GM12878 (cell line): ENCODE results near the gene HSF4. TPM values are rescaled to one million over a fixed set of nuclear protein-coding genes. Genes with fewer than 3 reads are reported as not detected.
A peak's percentile ranks its signal among the peaks of the same experiment; 100 is the strongest.

Experiments
- ATAC-seq: fragments of 200-7000 bp; cut with Tn5 transposase; 3 replicates; pipeline ENCODE4 v1.9.1; 2020; ENCODE audit warnings: mild to moderate bottlenecking, moderate library complexity
- BruUV-seq: library from RNA; stranded (reverse); fragments of 400-500 nt; replicated peaks from 2 replicates; lab custom pipeline; 2021; lab: Mats Ljungman, UMichigan
- CTCF ChIA-PET: fragments of 300-600 bp; sonication (Branson Sonifier 250); formaldehyde crosslinking; extraction: SDS; loops from one replicate; lab custom pipeline; 2021; ENCODE audit warnings: inconsistent platforms; lab: Yijun Ruan, JAX
- POLR2A ChIA-PET: fragments of 350-600 bp; formaldehyde crosslinking; extraction: SDS; loops from one replicate; lab custom pipeline; 2021; ENCODE audit warnings: inconsistent platforms; lab: Charles Lee
- RAD21 ChIA-PET: fragments of 300-600 bp; sonication (Branson Sonifier 250); formaldehyde crosslinking; loops from one replicate; lab custom pipeline; 2023; ENCODE audit warnings: antibody characterized with exemption; ENCODE audit not compliant: unreplicated experiment; lab: Charles Lee
- SMC1A ChIA-PET: fragments of 300-600 bp; sonication (Branson Sonifier 250); formaldehyde crosslinking; loops from one replicate; lab custom pipeline; 2023; ENCODE audit not compliant: unreplicated experiment, uncharacterized antibody; lab: Charles Lee
- DNase-seq: peaks from one replicate; pipeline ENCODE4 v3.0.0-alpha.2; 2011; ENCODE audit warnings: low read depth, low spot score
- FAIRE-seq: peaks from 3 replicates; lab custom pipeline; 2011; peaks lifted over from hg19 to GRCh38; lab: Jason Lieb, UNC
- H2AFZ ChIP-seq: 2 replicates; pipeline ENCODE4 v1.6.0; 2011; ENCODE audit warnings: low read depth, low read length, control low read depth; ENCODE audit not compliant: control insufficient read depth
- H3K27ac ChIP-seq: 2 replicates; pipeline ENCODE4 v1.5.1; 2011; ENCODE audit warnings: control low read depth; ENCODE audit not compliant: control insufficient read depth, insufficient read depth
- H3K27me3 ChIP-seq, 2 experiments: replicated peaks in 1 of 2; 2 replicates each; pipeline versions ENCODE4 v1.6.0 to v1.6.1; 2011; ENCODE audit warnings: low read length in 1 of 2; ENCODE audit not compliant: control insufficient read depth in 2 of 2, insufficient read depth in 2 of 2
- H3K36me3 ChIP-seq, 2 experiments: 2 replicates each; pipeline ENCODE4 v1.5.1; 2011; ENCODE audit warnings: low read length in 1 of 2; ENCODE audit not compliant: control insufficient read depth in 2 of 2, insufficient read depth in 2 of 2
- H3K4me1 ChIP-seq: 2 replicates; pipeline ENCODE4 v1.6.1; 2011; ENCODE audit warnings: mild to moderate bottlenecking, low read length, moderate library complexity, mixed read lengths; ENCODE audit not compliant: control insufficient read depth, insufficient read depth
- H3K4me2 ChIP-seq: 2 replicates; pipeline ENCODE4 v1.6.0; 2011; ENCODE audit warnings: control low read depth; ENCODE audit not compliant: control insufficient read depth, insufficient read depth
- H3K4me3 ChIP-seq: fragments of 200-600 bp; sonication (generic); 2 replicates; pipeline ENCODE4 v1.5.1; 2016
- H3K79me2 ChIP-seq: 2 replicates; pipeline ENCODE4 v1.6.0; 2011; ENCODE audit warnings: low read length; ENCODE audit not compliant: control insufficient read depth, insufficient read depth
- H3K9ac ChIP-seq: 2 replicates; pipeline ENCODE4 v1.8.0; 2011; ENCODE audit warnings: low read length, control low read depth, mixed read lengths; ENCODE audit not compliant: control insufficient read depth, insufficient read depth
- H3K9me3 ChIP-seq: replicated peaks from 3 replicates; pipeline ENCODE4 v1.5.1; 2011; ENCODE audit warnings: mild to moderate bottlenecking, low read length; ENCODE audit not compliant: control insufficient read depth, insufficient read depth
- H4K20me1 ChIP-seq: 2 replicates; pipeline ENCODE4 v1.6.0; 2011; ENCODE audit not compliant: control insufficient read depth, insufficient read depth
- CHD1 ChIP-seq: IDR thresholded peaks from 2 replicates; pipeline ENCODE4 v1.6.1; 2012; ENCODE audit warnings: low read depth, low read length, improper control_type of control experiment
- DPF2 ChIP-seq: fragments of 450-650 bp; IDR thresholded peaks from 2 replicates; pipeline ENCODE4 v1.6.1; 2017; ENCODE audit warnings: mild to moderate bottlenecking
- EED ChIP-seq: sonication (generic); IDR thresholded peaks from 2 replicates; pipeline ENCODE4 v1.6.1; 2016; ENCODE audit warnings: antibody characterized with exemption, low read depth
- ESRRA ChIP-seq: IDR thresholded peaks from 2 replicates; pipeline ENCODE4 v1.6.1; 2012; ENCODE audit warnings: mild to moderate bottlenecking, low read length, improper control_type of control experiment
- MYB ChIP-seq: fragments of 150-350 bp; IDR thresholded peaks from 2 replicates; pipeline ENCODE4 v1.6.1; 2014; ENCODE audit warnings: mild to moderate bottlenecking, low read depth, low read length, borderline replicate concordance
- POLR2A ChIP-seq: IDR thresholded peaks from 2 replicates; pipeline ENCODE4 v1.6.1; 2011; ENCODE audit warnings: low read depth, mild to moderate bottlenecking, low read length
- POU2F2 ChIP-seq: IDR thresholded peaks from 3 replicates; pipeline ENCODE4 v1.6.1; 2011; ENCODE audit warnings: low read depth, mild to moderate bottlenecking, low read length, borderline replicate concordance
- RB1 ChIP-seq: fragments of 450-650 bp; formaldehyde crosslinking; IDR thresholded peaks from 2 replicates; pipeline ENCODE4 v1.6.1; 2017; ENCODE audit warnings: mild to moderate bottlenecking, borderline replicate concordance
- RELB ChIP-seq: fragments of 450-650 bp; IDR thresholded peaks from 2 replicates; pipeline ENCODE4 v1.6.1; 2017; ENCODE audit warnings: low read depth, mild to moderate bottlenecking, moderate library complexity
- RFX5 ChIP-seq: IDR thresholded peaks from 2 replicates; pipeline ENCODE4 v1.6.1; 2011; ENCODE audit warnings: low read depth, low read length, improper control_type of control experiment
- SIX5 ChIP-seq: IDR thresholded peaks from 2 replicates; pipeline ENCODE4 v1.6.1; 2011; ENCODE audit warnings: mild to moderate bottlenecking, low read depth, low read length, moderate library complexity; ENCODE audit not compliant: severe bottlenecking
- SMAD1 ChIP-seq: fragments of 450-650 bp; IDR thresholded peaks from 2 replicates; pipeline ENCODE4 v1.6.1; 2018; ENCODE audit warnings: mild to moderate bottlenecking, low read depth; ENCODE audit not compliant: partially characterized antibody
- SREBF2 ChIP-seq: IDR thresholded peaks from 2 replicates; pipeline ENCODE4 v1.6.1; 2012; ENCODE audit warnings: mild to moderate bottlenecking, low read length
- TCF7 ChIP-seq: IDR thresholded peaks from 2 replicates; pipeline ENCODE4 v1.6.1; 2014; ENCODE audit warnings: antibody characterized with exemption, borderline replicate concordance
- ZBED1 ChIP-seq: IDR thresholded peaks from 2 replicates; pipeline ENCODE4 v1.6.1; 2016; ENCODE audit warnings: borderline replicate concordance
- ZBTB11 ChIP-seq: fragments of 450-650 bp; formaldehyde crosslinking; IDR thresholded peaks from 2 replicates; pipeline ENCODE4 v1.5.0; 2022; ENCODE audit warnings: mild to moderate bottlenecking, missing genetic modification characterization
- WGBS: methylation state at CpG from one replicate; pipeline ENCODE4 v1.1.6; 2016; ENCODE audit warnings: low lambda C conversion rate; ENCODE audit not compliant: insufficient replicate concordance, insufficient coverage; ENCODE audit errors: missing lambda C conversion rate; 5-methylcytosine and 5-hydroxymethylcytosine counted together
- in situ Hi-C: fragments of 300-500 bp; cut with MboI; formaldehyde crosslinking; loops from 9 replicates; pipeline ENCODE4 v1.14.3; 2018; ENCODE audit warnings: mixed read lengths
- intact Hi-C: fragments of 100-400 bp; cut with micrococcal nuclease; formaldehyde crosslinking; loops from one replicate; pipeline ENCODE4 v1.14.2; 2022; ENCODE audit not compliant: unreplicated experiment
- polyA plus RNA-seq, 11 experiments: library from polyadenylated mRNA; depleted of rRNA in 4 of 11; unstranded in 6 of 11; stranded (reverse) in 5 of 11; fragments of >200 nt; fragmentation: Nextera tagmentation in 4 of 11; fragmentation: Illumina TruSeq in 1 of 11; extraction: Ambion mirVana in 4 of 11; extraction: Trizol in 1 of 11; gene quantifications; 1 replicate in 1 of 11; 2 replicates in 10 of 11; pipeline versions ENCODE4 v1.2.1 to v1.2.3, GENCODE V29; 2011 to 2016; ENCODE audit warnings: inconsistent platforms in 2 of 11, missing spikeins in 2 of 11, low read depth in 1 of 11
- total RNA-seq, 4 experiments: library from RNA; depleted of rRNA in 3 of 4; stranded (reverse); fragments of >200 nt in 3 of 4; fragmentation: Illumina TruSeq in 1 of 4; extraction: Trizol in 1 of 4; gene quantifications; 2 replicates each; pipeline versions ENCODE4 v1.2.1 to v1.2.3, GENCODE V29; 2013 to 2021
- TF ChIP-seq, protein P1 (sequence below): IDR thresholded peaks from 2 replicates; pipeline ENCODE4 v1.6.1; 2011; ENCODE audit warnings: borderline replicate concordance, low read depth, mild to moderate bottlenecking, moderate library complexity, low read length; ENCODE audit not compliant: insufficient read depth, poor library complexity, severe bottlenecking
- TF ChIP-seq, protein P2 (sequence below): IDR thresholded peaks from 2 replicates; pipeline ENCODE4 v1.6.1; 2012; ENCODE audit warnings: low read depth, low read length, improper control_type of control experiment

The HSF4 gene
- total and polyA plus RNA-seq, 10 of the 15 experiments (the other 5 are each of a cell fraction or from before 2014, with no cell fraction given), result 0.31 to 9.9 (median 2.6) TPM; not detected in 1

GRCh38 chr16:67161595-67162058 lies 2.9 kb upstream of the HSF4 start:
- H3K36me3 ChIP-seq, result no peaks in the 10 kb centered on the region
- CTCF ChIA-PET, result interaction anchor here (0.6 to 5.3 kb wide), 9 partner anchors 7 to 208 kb away, joined by 3 to 60 read pairs (median 4); partner anchors contain the start of gene NOL3
- no peak overlapping the region for H2AFZ ChIP-seq
- H3K27me3 ChIP-seq, result peaks cover 2 to 18% of the 10 kb centered on the region in 2 experiments
- DNase-seq (no peak), ATAC-seq (no peak), FAIRE-seq (no peak)
- 87% methylated on average over 25 of the region's 25 CpGs for whole genome bisulfite sequencing
- no peak overlapping the region for H3K9ac ChIP-seq
- H4K20me1 ChIP-seq, result peaks cover 6% of the 10 kb centered on the region; the same call in 1 of the 2 replicates
- peak overlapping the region; percentile 82 for H3K4me2 ChIP-seq
- H3K4me1 ChIP-seq, result peaks cover 53% of the 10 kb centered on the region
- BruUV-seq, result no TSS peak
- H3K79me2 ChIP-seq, result peaks cover 11% of the 10 kb centered on the region
- SMC1A ChIA-PET, result interaction anchor here (1.2 to 5.2 kb wide), 4 partner anchors 8 to 61 kb away, joined by 4 to 48 read pairs (median 6); partner anchors contain the start of gene NOL3
- POLR2A ChIA-PET, result interaction anchor here (4.6 to 8.2 kb wide), 3 partner anchors 12 to 134 kb away, joined by 23 to 137 read pairs (median 44); partner anchors contain the start of genes FHOD1 and NOL3
- peak overlapping the region; percentile 95; the same call in 1 of the 2 replicates for H3K4me3 ChIP-seq
- in situ Hi-C loops, result no loop called here
- H3K27ac ChIP-seq, result no peak overlapping the region
- H3K9me3 ChIP-seq, result no peaks in the 10 kb centered on the region; the same call in 2 of the 3 replicates
- intact Hi-C loops, result no loop called here
- RAD21 ChIA-PET, result interaction anchor here (0.9 to 5.2 kb wide), 4 partner anchors 8 to 131 kb away, joined by 3 to 48 read pairs (median 6); partner anchors contain the start of gene NOL3
- TF ChIP-seq RELB, result no peak
- no peak for TF ChIP-seq POLR2A
- TF ChIP-seq RFX5, result no peak
- no peak for TF ChIP-seq ESRRA
- TF ChIP-seq TCF7, result no peak
- no peak for TF ChIP-seq ZBTB11 (CRISPR knock-in tag)
- no peak for TF ChIP-seq POU2F2
- TF ChIP-seq EED, result no peak
- TF ChIP-seq DPF2, result no peak
- TF ChIP-seq RB1, result no peak
- TF ChIP-seq, protein P1, sequence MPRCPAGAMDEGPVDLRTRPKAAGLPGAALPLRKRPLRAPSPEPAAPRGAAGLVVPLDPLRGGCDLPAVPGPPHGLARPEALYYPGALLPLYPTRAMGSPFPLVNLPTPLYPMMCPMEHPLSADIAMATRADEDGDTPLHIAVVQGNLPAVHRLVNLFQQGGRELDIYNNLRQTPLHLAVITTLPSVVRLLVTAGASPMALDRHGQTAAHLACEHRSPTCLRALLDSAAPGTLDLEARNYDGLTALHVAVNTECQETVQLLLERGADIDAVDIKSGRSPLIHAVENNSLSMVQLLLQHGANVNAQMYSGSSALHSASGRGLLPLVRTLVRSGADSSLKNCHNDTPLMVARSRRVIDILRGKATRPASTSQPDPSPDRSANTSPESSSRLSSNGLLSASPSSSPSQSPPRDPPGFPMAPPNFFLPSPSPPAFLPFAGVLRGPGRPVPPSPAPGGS, result no peak
- no peak for TF ChIP-seq SIX5
- TF ChIP-seq MYB, result no peak
- TF ChIP-seq, protein P2, sequence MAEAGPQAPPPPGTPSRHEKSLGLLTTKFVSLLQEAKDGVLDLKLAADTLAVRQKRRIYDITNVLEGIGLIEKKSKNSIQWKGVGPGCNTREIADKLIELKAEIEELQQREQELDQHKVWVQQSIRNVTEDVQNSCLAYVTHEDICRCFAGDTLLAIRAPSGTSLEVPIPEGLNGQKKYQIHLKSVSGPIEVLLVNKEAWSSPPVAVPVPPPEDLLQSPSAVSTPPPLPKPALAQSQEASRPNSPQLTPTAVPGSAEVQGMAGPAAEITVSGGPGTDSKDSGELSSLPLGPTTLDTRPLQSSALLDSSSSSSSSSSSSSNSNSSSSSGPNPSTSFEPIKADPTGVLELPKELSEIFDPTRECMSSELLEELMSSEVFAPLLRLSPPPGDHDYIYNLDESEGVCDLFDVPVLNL, result no peak
- no peak for TF ChIP-seq CHD1
- no peak for TF ChIP-seq SREBF2
- TF ChIP-seq ZBED1, result no peak
- no peak for TF ChIP-seq SMAD1
